NCI-H748 (cell line): ENCODE results near the gene S1PR3.

ENCODE experiments used
- DNase-seq: peaks from one replicate; lab custom pipeline; 2025; ENCODE audit not compliant: unreplicated experiment; lab: John Stamatoyannopoulos, UW

The S1PR3 gene

DNA sequence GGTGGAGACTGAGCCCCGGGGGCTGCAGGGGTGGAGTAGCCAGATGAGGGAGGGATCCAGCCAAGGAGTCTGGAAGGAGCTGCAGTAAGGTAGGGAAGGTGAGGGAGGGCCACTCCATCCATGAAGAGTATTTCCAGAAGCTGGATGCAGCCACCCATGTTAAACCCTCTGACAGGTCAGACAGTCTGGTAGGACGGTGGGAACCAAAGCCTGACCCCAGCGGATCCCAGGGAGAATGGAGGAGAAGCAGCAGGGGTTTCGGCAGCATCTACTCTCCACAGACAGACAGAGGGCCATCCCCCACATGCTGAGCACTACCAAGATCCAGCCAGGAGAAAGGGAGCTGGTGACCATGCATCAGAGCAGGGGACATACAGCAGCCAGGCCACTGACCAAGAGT is 22.5 kb upstream of the S1PR3 start:
- DNase-seq = no peak

GRCh38 chr9:88969646-88970373 is 21.5 kb upstream of the S1PR3 start:
- DNase-seq = no peak

GRCh38 chr9:88971131-88971960 is 19.9 kb upstream of the S1PR3 start:
- DNase-seq = no peak

- DNase-seq = no peak
Observed at GRCh38 chr9:88972401-88972800, 18.9 kb upstream of the S1PR3 start.

- DNase-seq = no peak
Observed at GRCh38 chr9:88973281-88974045, 17.8 kb upstream of the S1PR3 start.

- DNase-seq = no peak
Observed at GRCh38 chr9:88974641-88975040, 16.6 kb upstream of the S1PR3 start.

DNA sequence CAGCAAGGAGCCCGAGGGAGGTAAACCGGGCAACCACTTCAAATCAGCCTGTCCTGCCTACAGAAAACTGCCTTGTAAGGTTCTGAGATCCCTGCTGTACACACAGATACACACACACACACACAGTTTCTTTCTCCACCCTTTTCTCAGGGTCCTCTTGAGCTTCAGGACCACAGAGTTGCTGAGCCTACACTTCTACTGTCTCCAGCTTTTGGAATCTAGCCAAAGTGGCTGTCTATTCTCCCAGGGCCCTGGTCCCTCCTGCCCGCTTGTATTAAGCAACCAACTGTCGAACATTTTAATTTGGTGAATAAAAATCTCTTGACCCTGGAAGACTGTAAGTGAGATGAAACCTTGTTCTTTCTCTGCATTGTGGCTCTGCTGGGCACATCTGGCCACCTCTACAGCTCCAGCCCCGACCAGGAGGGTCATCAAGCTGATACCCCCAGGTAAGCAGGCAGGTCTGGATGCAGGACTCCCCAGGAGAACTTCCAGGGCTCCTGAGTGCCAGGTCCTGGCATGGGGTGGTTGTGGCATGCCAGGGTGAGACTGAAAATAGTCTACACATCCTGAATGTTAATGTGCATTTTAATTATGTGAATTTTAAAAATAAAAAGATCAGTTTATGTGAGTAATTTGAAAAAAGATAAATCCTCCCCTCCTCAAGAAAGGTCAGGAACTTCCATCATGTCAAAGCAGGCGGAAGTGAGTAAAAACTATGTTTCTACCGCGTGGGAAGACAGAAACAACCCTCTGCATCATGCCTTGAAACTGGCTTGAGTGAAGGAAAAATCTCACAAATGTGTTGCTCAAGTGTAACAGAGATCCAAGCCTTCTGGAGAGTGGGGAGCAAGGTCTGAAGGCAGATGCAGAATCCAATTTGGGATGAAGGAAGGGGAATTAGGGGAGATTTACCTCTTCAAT is 15.0 kb upstream of the S1PR3 start:
- DNase-seq = no peak

GRCh38 chr9:88976890-88977257 is 14.4 kb upstream of the S1PR3 start:
- DNase-seq = no peak

DNA sequence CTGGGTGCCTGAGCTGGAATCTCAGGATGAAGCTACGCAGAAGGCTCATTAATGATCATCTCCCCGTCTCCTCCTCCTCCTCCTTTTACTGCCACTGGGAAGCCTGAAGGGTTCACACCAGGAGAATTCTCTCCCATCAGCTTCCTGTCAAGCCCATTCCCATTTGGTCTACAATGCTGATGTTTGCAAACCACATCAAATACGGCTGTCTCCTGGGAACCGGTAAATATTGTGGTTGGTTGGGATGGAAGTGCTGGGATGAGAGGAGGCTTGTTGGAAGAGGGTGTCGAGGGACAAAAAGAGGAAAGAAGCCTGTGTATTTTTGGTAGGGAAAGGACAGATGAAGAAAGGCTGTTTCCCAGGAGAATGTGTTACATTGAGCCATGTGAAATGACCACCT is 13.2 kb upstream of the S1PR3 start:
- peak; percentile 55 for DNase-seq

DNA sequence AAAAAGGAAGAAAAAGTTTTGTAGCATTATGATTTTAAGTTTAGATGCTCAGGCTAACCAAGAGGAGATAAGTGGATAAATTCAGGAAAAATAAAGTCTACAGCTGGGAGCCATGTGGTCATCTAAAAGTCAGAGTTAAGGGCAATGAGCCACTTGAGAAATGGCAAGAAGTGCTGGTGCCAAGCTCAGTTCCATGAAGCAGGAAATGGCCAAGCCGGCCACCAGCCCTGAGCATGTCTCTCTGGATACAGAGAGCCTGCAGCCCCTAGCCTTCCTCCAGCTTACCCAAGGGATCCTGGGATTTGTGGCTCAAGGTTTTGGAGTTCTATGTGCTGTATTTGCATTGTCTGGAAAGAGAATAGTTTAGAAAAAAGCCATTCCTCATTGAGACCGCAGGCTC is 12.2 kb upstream of the S1PR3 start:
- DNase-seq = no peak

- DNase-seq = no peak
Observed at GRCh38 chr9:88979791-88980190, 11.5 kb upstream of the S1PR3 start.

GRCh38 chr9:88980740-88981203 is 10.5 kb upstream of the S1PR3 start:
- no peak for DNase-seq

DNA sequence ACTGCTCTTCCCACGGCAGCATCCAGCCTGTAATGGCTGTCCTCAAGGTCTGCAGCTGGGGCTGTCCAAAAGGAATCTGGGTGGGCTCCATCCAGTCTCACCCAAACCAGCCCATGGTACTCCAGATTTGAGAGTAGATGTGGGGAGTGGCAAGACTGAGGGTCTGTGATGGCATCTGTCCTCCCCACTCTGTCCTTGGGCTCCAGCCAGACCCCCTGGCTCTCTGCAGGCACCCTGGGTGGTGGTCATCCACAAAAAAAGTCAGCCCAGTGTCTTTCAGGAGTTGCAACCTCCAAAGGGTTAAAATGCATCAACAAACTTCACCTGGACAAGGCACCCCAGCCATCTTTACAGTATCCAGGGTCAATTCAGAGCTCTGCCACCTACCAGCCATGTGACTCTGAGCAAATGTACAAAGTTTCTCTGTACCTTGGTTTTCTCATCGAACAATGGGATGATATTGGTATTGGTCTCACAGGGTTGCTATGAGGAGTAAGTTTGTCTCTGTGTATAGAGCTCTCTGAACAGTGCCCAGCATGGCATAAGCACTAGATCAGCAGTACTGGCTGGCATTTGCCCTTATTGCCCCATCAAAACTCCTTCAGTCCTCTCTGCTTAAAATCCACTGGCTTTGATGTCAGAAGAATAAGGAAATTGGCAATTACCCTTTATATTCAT is 7.3 kb upstream of the S1PR3 start:
- no peak for DNase-seq

- no peak for DNase-seq
Observed at GRCh38 chr9:88984543-88984883, 6.8 kb upstream of the S1PR3 start.

- DNase-seq = no peak
Observed at GRCh38 chr9:88985616-88986015, 5.7 kb upstream of the S1PR3 start.

DNA sequence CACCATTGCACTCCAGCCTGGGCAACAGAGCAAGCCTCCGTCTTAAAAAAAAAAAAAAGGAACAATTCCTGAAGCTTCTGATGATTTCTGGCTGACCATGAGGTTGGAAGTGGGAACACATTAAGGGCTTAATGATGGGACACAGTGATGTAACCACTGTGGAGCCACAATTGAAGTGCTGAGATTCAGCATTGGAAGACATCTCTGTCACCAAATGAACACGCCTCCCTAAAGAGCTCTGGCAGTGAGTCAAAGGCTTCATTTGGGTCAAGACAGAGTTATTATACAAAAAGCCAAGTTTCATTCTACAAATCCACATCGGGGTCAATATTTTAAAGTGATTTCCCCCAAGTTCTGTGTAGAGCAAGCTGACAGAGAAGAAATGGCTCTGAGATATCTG is 4.5 kb upstream of the S1PR3 start:
- no peak for DNase-seq

DNA sequence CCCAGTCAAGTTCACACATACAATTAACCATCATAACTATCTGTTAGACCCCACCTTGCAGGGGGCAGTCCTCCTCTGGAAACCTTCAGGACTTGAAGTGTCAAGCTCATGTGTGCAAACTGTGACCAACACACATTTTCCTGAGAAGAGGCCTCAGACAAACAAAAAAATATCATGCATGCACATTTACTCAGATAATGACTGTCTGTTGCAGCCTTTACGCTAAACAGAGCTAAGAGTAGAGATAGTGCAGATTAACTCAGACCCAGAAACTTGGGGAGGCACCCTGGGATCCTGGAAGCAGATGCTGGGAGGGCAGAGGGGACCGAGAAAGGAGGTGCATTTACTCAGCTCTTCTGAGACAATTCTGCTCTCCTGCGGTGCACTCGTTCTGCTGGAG is 3.6 kb upstream of the S1PR3 start:
- no peak for DNase-seq

DNA sequence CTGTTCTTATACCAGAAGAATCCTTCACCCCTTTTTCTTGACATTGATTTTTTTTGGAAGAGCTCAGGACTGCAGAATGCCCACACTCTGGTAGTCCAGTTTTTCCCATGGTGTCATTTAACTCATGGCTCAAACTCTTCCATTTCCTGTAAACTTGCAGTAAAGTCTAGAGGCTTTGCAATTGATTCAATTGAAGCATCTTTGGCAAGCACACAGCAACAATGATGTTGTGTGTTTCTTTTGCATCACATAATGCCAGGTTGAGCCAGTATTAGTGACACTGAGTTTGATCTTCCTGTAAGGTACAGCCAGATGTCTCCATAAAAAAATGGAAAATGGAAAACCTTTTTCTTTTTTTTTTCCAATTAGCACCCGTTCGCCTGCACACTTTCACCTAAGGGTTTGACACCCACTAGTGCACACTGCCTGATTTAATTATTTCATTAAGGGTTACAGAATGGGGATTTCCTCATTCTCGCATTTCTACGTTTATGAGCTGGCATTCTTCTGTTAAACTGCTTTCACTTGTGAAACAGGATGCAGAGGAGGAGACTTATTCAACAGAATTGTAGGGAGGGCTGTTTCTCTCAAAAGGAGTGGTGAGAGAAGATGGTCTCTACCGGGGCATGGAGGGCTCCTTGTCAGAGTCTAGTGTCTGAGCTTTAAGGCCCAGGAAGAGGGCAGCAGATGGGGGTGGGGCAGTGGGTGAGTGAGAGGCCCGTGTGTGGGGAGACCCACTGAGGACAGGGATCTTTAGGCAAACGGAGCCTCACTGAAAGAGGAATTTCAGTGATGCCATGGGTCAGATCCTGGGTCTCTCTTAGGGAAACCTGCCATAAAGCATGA is 2.2 kb upstream of the S1PR3 start:
- no peak for DNase-seq

GRCh38 chr9:88990041-88990728 is 1.1 kb upstream of the S1PR3 start:
- no peak for DNase-seq
